GM21515 (cell line): Measurements from ENCODE around the gene ZBTB7C.
A peak's percentile ranks its signal among the peaks of the same experiment; 100 is the strongest.

Experiments
- ATAC-seq: cut with Tn5 transposase; IDR thresholded peaks from one replicate; pipeline ENCODE4 v1.9.1; 2021; ENCODE audit not compliant: unreplicated experiment

Gene ZBTB7C

DNA sequence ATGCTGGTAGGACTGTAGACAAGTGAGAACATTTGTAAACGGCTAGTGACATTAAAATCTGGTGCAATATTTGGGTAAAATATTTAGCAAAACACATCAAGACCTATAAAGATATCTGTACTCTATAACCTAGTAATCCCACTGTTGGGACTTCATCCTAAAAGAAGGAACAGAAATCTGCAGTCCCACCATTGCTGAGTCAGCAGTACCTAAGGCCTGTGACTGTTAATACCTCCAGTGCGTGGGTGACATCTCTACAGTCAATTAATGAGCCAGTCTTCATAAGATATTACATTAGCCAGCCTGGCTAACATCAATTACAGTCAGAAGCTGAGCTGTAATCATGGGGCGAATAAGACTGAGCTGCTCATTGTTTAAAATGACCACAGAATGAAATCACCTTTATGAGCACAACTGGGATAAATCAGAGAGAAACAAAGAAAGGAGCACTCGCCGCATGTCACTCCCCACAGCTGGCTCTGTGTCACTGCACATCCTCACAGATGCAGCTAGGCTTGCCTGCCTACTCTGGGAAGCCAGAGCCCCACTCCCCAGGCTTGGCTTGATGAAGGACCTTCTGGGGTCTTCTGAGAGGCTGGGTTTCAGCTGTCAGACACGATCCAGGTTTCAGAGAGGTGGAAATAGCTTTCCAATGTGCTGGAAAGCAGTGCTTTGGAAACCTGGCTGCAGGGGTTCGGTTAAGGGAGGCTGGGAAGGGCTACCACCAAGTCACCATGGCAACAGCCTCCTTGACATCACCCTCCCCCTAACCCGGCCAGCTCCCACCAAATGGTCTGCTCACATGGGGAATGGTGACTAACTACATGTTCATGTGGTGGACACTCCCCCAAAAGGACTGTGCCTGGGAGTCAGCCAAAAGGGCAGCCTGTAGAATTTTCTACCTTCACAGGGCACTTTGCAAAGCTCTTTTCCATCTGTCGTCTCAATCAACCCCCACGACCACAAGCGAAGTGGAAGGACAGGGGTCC lies 145.0 kb downstream of the ZBTB7C start:
- ATAC-seq = no peak

DNA sequence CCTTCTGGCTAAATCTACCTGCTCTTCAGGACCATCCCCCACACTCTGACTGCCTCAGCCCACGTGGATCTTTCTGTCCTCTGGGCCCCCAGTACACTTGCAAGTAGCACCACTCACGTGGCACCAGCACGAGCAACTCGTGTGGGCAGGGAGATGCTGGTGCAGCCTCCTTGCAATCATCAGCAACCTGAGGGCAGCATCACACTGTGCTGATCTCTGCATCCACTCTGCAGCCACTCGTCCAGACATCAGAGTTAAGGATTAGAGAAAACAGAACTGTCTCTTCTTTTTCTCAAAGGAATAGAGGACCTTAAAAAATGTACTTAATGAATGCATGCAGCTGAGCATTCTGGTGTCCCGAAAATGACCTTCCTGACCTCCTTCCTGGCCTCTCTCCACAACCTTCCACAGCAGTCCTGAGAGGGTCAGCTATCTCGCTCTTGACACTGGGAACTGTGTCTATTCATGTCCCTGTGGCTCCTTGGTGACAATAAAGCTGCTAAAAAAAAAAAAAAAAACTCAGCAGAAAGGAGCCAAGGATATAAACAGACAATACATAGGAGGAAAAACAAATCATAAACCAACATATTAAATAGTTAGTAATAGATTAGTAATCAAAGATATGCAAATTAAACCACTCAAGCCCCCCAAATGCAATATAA lies 145.9 kb downstream of the ZBTB7C start:
- no peak for ATAC-seq

DNA sequence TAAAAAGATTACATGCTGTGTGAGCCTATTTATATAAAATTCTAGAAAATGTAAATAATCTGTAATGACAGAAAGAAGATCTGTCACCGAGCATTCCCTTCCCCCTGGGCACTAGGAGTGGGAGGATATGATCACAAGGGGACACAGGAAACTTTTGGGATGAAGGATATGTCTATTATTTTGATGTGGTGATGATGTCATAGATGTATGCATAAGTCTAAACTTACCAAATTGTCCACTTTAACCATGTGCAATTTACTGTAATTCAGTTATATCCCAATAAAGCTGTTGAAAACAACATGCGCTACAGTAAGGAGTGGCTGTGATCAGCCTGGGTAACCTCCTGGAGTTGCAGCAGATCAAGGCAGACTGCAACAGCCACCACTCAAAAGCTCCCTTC lies 148.9 kb downstream of the ZBTB7C start:
- ATAC-seq = no peak

DNA sequence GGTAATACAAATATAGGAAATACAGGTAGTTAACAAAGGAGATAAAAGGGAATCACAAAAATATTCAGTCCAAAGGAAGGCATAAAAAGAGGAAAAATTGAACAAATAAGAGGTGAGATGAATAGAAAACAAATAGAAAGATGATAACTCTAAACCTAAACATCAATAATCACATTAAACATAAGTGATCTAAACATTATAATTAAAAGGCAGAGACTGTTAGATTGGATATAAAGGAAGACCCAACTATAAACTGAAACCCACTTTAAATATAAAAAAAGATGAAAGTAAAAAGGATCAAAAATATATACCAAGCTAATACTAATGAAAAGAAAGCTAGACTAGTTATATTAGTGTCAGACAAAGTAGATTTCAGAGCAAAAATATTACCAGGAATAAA lies 152.3 kb downstream of the ZBTB7C start:
- ATAC-seq = no peak

DNA sequence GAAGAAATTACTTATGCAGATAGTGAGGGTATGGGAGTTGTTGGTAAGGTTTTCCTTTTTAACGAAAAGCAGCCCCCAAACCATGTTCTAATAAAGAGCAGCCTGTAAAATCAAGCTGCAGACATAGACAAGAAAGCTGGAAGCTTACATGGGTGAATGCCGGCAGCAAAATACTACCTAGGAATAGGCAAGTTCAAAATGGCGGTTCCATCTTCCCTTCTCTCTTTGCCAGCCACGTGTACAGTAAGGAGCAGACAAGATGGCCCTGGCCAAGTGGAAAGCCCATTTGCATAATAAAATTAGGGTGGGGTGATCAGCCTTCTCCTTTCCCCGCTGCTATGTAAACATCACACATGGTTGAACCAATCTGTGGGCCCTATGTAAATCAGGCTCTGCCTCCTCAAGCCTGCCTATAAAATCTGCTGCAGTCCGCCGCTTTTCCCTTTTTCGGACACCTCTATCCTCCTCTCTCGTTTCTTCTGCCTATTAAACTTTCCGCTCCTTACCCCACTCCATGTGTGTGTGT lies 155.0 kb downstream of the ZBTB7C start:
- no peak for ATAC-seq

DNA sequence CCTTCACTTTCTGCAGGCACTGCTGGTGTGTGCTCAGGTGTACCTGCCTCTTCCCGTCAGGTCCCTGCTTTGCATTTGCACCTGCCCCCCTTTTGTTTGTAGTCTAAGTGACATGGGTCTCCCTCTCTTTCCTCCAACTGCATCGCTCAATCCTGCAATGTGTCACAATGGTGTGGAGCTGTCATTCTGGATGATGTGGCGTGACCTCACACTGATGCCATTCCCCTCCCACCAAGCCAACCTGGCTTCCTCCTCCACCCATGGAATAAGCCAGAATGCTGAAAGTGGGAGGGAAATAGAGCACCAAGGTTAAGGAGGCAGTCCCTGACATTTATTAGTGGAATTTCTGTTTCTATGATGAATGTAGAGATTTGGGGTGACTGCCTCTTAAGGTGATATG lies 156.7 kb downstream of the ZBTB7C start:
- no peak for ATAC-seq

DNA sequence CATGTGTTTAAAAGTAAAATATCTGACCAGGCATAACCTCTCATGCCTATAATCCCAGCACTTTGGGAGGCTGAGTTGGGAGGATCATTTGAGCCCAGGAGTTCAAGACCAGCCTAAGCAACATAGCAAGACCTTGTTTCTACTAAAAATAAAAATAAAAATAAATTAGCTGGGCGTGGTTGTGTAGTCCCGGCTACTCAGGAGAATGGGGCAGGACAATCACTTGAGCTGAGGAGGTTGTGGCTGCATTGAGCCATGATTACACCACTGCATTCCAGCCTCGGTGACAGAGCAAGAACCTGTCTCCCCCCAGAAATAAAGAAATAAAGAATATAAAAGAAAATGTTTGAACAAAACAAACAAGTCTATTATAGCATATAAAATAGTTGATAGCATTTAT lies 158.3 kb downstream of the ZBTB7C start:
- ATAC-seq = no peak

DNA sequence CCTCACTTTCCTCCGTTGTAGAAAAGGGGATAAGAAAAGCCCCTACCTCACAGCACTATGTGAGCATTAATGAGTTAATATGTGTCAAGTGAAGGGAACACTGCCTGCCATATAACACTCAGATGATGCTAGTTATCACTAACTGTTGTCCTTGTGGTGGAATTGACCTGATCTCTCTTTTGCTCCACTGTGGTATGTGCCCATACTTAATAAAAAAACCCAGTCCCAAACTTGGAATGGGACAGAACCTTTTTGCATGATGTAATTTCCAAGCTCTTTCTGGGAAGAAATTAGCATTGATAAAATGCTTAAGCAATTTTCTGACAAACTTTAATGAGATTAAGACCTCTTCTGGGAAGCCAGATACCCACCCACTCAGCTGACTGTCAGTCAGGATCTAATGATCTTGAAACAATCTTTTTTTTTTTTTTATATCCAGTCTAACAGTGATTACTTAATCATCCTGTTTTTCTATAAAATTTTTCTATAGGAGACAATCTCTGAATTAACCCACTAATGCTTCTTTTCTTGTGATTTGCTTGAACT lies 158.7 kb downstream of the ZBTB7C start:
- no peak for ATAC-seq

DNA sequence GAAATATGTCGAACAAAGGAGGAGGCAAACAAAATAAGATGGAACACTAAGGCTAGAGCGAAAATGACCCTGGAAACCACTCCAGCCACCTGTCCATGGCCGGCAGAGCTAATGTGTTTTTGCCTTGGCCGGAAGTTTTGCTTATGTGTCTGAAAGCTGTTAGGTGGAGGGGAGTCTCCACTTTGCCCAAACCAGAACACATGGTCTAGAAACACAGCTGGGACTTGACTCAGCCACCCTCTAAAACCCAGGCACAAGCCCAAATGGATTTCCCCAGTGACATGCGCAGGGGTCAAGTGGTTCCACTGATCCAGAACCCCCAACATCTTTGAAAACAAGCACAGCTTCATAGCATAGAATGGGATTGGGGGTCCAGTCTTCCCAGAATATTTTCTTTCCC lies 159.3 kb downstream of the ZBTB7C start:
- ATAC-seq = no peak

DNA sequence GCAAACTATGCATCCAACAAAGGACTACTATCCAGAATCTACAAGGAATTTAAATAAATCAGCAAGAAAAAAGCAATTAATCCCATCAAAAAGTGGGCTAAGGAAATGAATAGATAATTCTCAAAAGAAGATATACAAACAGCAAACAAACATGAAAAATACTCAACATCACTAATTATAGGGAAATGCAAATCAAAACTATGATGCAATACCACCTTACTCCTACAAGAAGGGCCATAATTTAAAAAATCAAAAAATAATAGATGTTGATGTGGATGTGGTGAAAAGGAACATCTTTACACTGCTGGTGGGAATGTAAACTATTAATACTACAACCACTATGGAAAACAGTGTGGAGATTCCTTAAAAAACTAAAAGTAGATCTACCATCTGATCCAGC lies 164.7 kb downstream of the ZBTB7C start:
- no peak for ATAC-seq

DNA sequence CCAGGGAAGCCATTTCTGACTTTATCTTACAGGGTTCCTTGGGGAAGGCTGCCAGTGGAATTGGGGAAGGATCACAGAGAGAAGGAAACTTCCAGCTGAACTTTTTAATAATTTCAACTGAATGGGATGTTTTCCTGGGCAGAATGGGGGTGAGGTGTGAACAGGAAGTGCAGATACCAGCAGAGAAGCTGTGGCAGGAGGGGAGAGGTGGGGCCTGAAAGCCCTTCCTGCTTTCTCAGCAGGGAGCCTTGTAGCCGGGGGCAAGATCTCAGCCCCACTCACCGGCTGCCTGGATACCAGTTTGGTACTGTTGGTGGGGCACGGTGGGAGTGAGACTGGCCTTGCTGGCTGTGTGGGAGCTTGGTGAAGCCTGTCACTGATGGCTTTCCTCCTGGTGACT lies 170.5 kb downstream of the ZBTB7C start:
- ATAC-seq = no peak

DNA sequence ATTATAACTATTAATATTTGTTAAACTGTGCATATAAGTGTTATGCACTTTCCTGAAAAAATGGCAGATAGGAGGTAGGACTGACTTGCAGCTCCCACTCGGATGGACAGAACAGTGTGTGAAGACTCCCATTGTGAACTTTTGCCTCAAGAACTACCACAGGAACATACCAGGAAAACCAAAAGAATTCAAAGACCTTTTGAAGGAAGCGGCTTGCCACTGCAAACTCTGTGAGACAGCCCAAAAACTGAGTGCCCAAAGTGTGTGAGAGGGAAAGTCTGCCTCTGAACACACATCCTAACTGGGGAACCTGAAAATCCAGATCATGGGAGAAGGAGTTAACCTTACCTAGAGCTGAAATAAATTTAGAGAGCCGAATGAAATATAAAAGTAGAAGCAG lies 171.0 kb downstream of the ZBTB7C start:
- ATAC-seq = no peak

DNA sequence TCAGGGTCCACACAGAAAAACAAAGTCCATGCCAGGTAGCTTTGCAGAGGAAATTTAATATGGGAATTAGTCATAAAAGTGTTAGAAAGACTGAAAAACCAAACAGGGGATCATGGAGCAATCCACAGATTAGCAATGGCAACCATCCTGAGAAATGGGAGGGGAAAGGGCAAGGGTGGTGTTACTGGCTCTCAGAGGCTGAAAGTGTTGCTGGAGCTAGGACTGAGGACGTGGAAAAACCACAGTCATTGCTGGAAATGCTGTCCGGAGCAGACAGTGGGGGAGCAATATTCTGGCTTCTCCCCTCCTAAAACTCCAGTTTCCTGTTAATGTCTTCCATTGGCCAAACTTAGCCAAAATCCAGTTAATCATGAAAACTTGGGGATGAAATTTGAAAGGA lies 172.4 kb downstream of the ZBTB7C start:
- no peak for ATAC-seq

DNA sequence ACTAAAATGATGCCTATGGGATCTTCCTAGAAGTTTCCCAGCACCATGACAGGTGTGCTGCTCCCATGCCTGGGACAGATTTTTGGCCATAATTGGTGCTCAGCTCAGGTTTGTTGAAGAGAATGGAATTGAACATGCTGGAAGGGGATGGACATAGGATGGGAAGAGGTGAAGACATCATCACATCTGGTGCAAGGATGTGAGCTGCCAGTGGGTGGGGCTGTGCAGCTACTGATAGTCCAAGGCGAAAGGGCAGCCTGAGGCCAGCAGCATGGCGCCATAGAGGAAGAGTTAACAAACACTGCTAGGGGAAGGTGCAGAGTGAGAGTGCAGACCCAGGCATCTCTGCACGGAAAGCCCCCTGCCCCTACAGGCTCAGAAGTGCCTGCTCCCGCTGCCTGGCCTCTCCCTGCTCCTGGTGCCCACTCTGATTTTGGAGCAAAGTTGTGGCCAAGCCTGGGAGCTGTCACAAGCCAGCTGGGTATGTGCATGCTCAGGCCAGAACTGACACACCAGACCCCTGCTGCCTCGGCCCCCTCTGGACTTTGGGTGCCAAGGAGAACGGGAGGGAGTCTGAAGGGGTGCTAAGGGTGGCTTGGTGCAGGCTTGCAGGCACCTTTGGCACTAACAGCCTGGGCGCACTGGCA lies 178.6 kb downstream of the ZBTB7C start:
- no peak for ATAC-seq

DNA sequence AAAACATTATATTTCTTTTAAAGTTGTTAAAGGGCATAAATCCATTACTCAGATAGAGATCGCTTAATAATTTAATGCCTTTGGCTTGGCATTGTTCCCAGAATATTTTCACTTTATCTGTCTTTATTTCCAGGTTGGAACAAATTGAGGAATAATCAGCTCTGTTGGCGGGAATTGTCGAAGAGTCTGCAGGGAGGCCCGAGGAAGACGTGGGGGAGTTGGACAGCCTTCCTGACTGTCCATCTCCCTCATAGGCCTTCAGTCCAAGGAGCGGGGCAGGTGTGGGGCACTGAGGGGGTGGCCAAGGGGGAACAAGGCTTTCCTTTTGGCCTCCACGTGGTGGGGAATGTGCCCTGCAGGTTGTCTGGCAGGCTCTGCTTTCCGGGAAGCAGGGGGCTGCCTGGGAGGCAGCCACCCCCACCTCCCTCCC lies 179.6 kb downstream of the ZBTB7C start:
- ATAC-seq = no peak

DNA sequence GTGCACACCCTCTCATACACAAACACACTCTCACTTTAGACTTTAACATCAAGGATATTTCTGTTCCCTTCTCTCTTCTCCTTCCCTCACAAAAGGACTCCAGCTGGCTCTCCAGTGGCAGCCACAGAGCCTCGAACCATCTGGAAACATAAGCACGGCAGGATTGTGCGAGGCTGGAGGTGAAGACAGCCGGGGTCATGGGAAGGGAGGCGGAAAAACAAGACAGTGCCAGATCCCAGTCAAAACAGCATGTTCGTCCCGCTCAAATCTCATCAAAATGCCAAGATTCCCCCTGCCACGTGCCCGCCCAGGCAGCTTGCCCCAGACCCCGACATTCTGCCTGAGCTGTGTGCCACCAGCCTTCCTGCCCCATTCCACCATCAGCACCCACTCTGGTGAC lies 180.3 kb downstream of the ZBTB7C start:
- no peak for ATAC-seq

DNA sequence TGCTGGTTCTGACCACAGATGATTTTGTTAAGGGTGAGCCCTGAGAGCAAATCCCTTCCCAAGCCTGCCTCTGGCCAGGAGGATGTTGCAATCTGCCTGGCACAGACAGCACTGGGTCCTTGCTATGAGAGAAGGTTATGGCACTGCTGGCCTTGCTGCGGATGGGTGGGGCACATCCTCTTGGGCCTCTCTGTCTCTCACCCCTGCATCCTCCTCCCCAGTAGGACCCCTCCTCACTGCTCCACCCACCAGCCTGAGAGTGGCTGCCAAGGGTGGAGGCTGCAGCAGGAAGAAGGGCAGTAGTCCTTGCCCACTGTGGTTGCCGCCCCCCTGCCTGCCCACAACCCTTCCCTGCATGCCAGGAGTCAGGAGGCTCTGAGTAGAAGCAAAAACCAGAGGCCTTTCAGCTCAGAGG lies 180.9 kb downstream of the ZBTB7C start:
- ATAC-seq = no peak

DNA sequence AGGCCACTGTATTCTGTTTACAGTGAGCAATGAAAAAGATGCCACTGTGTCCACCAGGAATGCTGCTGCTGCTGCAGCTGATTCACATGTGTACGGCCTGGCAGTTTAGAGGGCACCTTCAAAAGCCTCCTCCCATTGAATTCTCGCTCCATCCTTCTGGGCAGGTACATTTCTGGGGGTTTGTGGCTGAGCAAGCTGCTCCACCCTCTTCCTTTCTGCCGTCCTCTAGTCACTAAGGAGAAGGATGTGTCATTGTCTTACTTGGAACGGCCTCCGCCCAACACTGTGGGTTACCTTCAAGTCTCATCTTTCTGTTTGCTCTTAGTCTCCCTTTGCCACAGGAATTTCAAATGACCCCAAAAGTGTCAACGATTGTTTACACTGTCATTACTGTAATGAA lies 182.0 kb downstream of the ZBTB7C start:
- ATAC-seq = no peak

DNA sequence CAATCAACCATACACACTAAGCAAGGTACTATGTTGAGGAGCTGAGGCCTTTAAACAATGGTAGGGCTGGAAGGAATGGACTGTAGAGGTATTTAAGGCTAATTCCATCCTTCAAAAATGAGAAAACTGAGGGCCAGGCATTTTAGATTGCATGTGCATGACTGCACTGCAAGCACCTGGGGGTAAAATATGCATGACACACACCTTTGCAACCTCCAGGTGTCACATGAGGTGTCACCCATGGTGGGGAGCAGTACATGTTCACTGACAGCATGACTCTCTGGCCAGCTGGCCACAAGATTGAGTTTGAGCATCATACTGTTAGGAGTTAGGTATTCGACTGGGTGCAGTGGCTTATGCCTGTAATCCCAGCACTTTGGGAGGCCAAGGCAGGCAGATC lies 182.8 kb downstream of the ZBTB7C start:
- ATAC-seq = no peak

DNA sequence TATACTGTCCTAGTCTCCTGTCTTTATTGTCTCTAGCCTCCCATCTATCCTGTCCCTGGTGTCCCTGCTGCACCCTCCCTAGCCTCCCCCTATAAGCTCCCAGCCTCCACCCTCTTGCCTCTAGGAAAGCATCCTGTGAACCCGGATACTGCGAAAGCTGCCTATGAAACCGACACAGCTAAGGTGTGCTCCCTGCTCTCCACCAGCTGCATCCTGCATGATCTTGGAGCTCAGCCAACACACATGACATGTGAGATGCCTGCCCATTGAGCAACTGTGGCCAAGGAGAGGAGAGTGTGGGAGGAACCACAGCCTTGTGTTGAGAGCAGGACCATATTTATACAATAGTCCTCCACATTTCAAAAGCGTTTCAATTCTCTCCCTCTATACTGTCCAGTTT lies 187.1 kb downstream of the ZBTB7C start:
- ATAC-seq = peak; percentile 58

DNA sequence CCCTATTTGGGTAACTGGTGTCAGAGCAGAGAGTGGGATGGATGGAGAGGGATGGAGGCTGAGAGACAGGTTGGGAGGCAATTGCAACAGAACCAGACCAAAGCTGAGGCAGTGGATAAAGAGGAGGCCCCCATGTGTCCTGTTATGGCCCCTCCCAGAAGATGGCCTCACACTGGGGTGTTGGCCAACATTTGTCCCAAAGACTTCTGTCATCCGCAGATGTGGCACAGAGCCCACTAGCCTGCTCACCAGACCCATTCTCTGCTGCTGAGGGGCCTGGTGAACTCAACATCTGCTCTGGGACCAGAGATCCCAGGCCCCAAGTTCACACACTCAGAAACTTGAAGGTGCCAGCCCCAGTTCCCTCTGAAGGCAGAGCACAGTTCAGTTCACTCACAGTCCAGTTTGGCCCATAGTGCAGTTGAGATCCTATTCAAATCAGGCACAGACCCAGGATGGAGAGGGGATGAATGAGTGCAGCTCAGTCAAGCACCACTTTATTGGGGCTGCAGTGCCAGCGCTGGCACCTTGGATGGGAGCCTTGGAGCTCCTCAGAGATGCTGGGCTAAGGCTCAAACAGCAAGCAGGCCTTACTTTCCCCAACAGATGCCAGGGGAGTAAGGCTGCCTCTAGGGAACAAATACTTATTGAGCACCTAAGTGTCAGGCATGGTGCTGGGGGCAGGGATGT lies 189.2 kb downstream of the ZBTB7C start:
- no peak for ATAC-seq
